ENCODE data around the gene CADM4.
"Not testable (repeated sequence)": the region's sequence is repeated elsewhere in the genome, so short reads cannot be mapped to it uniquely, and the experiment has no call there.

CADM4 gene

DNA sequence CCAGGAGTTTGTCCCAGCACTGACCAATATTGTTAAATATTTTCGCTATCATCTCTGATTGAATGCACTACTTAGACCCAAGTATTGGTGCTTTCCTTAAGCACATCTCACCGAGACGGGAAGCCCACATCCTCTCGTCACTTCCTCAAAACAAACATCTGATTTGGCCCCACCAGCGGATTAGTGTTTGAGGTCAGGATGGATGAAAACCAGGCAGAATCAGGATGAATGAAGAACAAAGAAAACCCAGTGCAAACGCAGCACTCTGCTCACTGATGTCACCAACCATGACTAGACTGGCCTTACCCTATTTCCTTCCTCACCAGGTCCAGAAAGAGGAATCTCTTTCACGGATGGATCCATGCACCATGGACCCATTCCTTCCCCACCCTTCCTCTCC lies 24.4 kb upstream of the CADM4 start:
- peak in 2 of 56 donors; percentile 9 to 20 for DNase-seq

DNA sequence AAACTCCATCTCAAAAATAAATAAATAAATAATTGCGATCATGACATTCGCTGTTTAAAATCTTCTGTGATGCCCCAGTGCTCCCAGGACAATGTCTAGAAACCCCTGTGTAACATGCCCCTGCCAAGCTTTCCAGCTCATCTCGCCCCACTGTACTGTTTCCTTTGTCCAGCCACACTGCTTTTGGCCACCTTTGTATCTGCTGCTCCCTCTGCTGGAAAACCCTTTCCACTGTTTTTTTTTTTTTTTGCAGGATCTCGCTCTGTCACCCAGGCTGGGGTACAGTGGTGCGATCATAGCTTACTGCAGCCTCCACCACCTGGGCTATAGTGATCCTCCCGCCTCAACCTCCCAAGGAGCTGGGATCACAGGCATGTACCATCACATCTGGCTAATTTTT lies 22.8 kb upstream of the CADM4 start:
- no peak for DNase-seq

GRCh38 chr19:43660971-43661360 lies 21.3 kb upstream of the CADM4 start:
- peak in 3 of 56 donors; percentile 16 to 40 (median 26) for DNase-seq

DNA sequence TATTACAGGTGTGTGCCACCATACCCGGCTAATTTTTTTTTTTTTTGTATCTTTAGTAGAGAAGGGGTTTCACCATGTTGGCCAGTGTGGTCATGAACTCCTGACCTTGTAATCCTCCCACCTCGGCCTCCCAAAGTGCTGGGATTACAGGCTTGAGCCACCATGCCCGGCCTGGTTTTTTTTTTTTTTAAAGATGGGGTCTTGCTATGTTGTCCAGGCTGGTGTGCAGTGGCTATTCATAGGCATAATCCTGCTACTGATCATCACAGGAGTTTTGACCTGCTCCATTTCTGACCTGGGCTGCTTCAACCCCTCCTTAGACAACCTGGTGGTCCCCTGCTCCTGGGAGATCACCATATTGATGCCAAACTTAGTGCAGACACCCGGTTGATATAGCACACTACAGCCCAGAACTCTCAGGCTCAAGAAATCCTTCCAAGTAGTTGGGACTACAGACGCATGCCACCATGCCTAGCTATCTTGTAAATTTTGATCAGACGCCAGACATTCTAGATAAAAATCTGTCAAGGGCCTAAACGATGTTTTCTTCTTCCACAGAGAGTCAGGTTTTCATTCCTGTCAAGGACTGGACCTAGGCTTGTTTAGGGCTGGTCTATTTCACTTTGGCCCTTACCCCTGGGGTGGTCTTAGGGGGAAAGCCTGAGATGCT lies 20.8 kb upstream of the CADM4 start:
- DNase-seq = peak in 1 of 56 donors; percentile 2

DNA sequence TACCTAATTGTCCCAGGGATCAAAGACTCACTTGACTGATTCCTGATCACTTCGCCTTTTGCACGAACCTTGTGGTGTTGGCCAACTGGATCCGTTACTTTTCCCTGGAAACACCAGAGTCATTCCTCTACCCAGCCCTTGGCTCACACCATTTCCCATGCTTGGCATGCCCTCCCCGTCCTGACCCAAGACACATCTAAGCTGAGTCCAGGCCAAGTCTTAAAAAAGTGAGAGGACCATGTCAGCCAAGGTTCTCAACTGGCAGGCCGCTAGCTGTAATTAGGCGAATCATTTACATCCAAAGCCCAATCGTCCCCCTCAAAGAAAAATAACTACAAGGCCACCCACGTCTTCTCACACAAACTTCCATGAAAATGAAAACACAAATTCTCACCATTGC lies 18.8 kb upstream of the CADM4 start:
- DNase-seq = peak in 12 of 56 donors; percentile 6 to 51 (median 29)

DNA sequence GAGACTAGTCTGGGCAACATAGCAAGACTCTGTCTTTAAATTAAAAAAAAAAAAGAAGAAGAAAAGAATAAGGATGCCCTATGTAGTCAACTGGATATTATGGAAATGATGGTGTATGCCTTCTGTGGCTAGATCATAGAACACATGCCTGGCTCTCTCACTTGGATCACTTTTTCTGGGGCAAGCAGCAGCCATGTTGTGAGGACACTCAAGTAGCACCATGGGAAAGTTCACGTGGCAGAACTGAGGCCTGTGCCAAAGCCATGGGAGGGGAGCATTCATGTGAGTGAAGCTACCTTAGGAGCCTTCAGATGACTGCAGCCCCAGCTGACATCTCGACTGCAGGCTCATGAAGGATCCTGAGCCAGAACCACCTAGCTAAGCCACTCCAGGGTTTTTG lies 18.4 kb upstream of the CADM4 start:
- DNase-seq = no peak

DNA sequence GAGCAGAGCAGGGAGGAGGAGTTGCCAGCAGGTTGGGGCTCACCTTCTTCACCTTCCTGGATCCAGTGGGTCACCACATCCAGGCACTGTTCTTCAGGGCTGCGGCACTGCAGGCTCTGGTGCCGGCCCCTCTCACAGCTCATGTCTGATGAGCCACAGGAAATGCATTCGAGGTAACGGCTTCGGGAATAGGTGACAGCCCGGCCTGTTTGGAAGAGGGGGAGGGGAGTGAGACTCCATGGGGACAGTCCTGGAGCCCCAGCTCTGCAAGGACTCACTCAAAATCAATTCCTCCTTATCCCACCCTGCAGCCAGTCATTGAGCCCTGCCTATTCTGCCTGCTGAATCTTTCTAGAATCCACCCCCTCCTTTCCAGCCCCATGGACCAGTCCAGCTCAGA lies 16.8 kb upstream of the CADM4 start:
- DNase-seq = no peak

DNA sequence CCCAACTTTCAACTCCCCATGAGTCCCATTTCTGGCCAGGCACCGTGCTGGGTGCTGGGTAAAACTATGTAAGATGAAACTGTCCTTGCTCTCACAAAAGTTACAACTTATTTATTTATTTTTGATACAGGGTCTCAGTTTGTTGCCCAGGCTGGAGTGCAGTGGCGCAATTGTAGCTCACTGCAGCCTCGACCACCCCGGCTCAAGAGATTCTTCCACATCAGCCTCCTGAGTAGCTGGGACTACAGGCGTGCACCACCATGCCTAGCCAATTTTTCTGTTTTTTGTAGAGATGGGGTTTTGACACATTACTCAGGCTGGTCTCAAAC lies 12.9 kb upstream of the CADM4 start:
- DNase-seq = no peak

- DNase-seq = peak in 48 of 56 donors; percentile 5 to 81 (median 47)
Observed at GRCh38 chr19:43651758-43652545, 12.3 kb upstream of the CADM4 start.

DNA sequence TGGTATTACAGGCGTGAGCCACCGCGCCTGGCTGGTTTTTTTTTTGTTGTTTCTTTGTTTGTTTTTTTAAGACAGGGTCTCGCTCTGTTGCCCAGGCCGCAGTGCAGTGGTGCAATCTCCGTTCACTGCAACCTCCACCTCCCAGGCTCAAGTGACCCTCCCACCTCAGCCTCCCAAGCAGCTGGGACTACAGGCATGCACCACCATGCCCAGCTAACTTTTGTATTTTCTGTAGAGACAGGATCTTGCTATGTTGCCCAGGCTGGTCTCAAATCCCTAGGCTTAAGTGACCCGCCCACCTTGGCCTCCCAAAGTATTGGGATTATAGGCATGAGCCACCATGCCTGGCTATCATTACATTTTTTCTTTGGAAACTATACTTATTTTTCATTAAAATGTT lies 10.6 kb upstream of the CADM4 start:
- DNase-seq = not testable (repeated sequence)

DNA sequence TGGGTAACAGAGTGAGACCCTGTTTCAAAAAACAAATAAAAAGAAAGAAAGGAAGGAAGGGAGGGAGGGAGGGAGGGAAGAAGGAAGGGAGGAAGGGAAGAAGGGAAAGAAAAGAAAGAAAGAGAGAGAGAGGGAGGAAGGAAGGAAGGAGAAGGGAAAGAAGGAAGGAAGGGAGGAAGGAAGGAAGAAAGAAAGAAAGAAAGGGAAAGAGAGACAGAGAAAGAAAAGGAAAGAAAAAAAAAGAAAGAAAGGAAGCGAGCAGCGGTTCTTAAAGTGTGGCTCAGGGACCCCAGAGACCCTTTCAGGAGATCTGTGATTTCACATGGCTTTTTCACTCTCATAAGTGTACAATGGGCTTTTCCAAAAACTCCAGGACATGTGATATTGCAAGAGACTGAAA lies 9.9 kb upstream of the CADM4 start:
- DNase-seq = no peak

- DNase-seq = no peak
Observed at GRCh38 chr19:43648633-43649032, 9.0 kb upstream of the CADM4 start.

GRCh38 chr19:43644181-43644580 lies 4.5 kb upstream of the CADM4 start:
- DNase-seq = no peak

- DNase-seq = no peak
Observed at GRCh38 chr19:43643326-43643725, 3.7 kb upstream of the CADM4 start.

DNA sequence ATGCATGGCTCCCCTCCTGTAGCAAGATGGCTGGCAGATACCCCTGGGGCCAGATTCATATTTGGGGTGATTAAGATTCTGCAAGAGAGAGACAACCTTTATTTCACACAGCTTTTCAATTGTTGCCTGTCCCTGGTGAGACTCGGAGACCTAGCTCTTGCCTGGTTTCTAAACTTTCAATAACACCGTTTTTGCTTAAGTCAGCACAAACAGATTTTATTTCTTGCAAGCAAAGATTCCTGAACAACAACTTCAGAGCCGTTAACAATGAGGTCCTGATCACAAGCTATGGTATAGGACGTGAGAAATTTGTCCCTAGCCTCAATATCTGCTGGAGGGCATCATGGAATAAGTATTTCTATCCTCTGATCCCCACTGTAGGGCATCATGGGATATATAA lies 2.9 kb upstream of the CADM4 start:
- DNase-seq = no peak

- DNase-seq = no peak
Observed at GRCh38 chr19:43641333-43641732, 1.7 kb upstream of the CADM4 start.

GRCh38 chr19:43640424-43640757 lies 741 bp upstream of the CADM4 start:
- peak in 1 of 56 donors; percentile 26 for DNase-seq

- peak in 5 of 56 donors; percentile 4 to 44 (median 31) for DNase-seq
Observed at GRCh38 chr19:43638995-43639518, 593 bp downstream of the CADM4 start.

DNA sequence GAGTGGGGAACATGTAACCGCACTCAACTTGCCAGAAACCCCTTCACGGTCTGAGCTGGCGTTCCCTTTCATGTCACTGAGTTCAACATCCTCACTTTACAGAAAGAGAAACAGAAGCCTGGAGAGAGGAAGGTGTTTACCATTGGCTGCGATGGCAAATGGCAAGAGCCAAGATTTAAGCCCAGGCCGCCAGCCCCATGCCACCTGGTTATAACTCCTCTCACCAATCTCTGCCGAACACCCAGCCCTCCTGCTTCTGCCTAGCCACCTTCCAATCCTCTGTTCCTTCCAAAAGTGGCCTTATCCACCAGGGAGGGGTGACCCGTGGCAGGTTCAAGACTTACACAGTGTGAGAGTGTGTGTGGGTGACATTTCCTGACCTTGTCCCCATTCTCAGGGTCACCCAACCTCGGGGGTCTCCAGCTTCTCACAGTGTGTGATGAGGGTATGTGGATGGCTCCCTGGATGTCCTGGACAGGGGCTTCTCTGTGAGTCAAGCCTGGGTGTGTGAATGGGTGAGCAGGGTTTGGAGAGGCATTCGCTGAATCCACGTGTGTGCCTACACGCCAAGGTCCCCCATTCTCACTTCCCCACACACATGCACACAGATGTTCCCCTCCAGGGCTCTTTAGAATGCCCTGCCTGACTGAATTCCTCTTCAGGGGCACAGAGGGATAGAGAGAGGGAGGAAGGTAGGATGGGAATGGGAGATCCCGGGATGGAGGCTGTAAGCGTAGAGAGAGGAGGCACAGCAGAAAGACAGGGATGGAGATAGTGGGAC lies 1.2 kb downstream of the CADM4 start:
- DNase-seq = peak in 10 of 56 donors; percentile 5 to 46 (median 22)

- DNase-seq = peak in 51 of 56 donors; percentile 22 to 85 (median 66)
Observed at GRCh38 chr19:43636121-43636683, 3.4 kb downstream of the CADM4 start.

DNA sequence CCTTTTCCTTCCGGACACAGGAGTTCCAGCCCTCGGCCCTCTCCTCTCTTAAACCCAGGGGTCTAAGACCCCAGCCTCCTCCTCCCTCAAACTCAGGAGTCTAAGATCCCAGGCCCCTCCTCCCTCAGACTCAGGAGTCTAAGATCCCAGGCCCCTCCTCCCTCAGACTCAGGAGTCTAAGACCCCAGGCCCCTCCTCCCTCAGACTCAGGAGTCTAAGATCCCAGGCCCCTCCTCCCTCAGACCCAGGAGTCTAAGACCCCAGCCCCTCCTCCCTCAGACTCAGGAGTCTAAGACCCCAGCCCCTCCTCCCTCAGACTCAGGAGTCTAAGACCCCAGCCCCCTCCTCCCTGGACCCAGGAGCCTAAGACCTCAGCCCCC lies 4.1 kb downstream of the CADM4 start:
- DNase-seq = peak in 5 of 56 donors; percentile 22 to 49 (median 41)
